SK-N-SH (cell line): ENCODE measurements around the gene CCR5AS.

Experiments
- CHD2 ChIP-seq: fragments of 150-350 bp; IDR thresholded peaks from 2 replicates; pipeline ENCODE4 v1.6.1; 2018; ENCODE audit warnings: low read length; ENCODE audit not compliant: partially characterized antibody
- RAD21 ChIP-seq: IDR thresholded peaks from 2 replicates; pipeline ENCODE4 v1.6.1; 2012; ENCODE audit warnings: mild to moderate bottlenecking, low read length
- TCF12 ChIP-seq: IDR thresholded peaks from 2 replicates; pipeline ENCODE4 v1.4.0; 2012

DNA sequence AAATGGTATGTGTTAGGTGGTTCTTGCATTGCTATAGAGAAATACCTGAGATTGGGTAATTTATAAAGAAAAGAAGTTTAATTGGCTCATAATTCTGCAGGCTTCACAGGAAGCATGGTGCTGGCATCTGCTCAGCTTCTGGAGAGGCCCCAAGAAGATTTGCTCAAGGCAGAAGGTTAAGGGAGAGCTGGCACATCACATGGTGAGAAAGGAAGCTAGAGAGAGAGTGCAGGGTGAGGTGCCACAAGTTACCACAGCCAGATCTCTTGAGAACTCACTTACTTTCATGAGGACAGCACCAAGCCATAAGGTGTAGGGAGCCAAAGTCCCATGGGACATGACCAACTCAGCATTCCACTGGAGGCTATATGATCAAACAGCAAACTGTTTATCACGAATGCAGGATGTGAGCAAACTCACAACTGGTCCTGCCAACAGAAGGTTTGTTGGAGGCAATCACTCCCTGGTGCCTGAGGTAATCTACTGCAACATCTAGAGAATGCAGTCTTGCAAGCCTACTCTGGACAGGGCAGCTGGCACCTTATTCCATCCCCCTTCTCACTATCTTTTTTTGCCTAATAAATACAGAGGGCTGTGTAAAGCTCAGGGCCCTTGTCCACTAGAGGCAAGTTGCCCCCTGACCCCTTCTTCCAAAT, 81.1 kb downstream of the CCR5AS start:
- TF ChIP-seq CHD2 (no peak), RAD21 (no peak), TCF12 (no peak)
